Esophagus muscularis mucosa (tissue), 4 donors: ENCODE results near the gene CTRL. TPM values are rescaled to one million over a fixed set of nuclear protein-coding genes. Genes with fewer than 3 reads are reported as not detected.

Experiments
- DNase-seq: peaks from one replicate; pipeline ENCODE4 v3.0.0-alpha.2; 2017; ENCODE audit errors: extremely low spot score
- H3K27ac ChIP-seq, 4 donors: fragments of 200-600 bp; sonication (generic); replicated peaks in 1 of 4; 1 replicate in 3 of 4; 2 replicates in 1 of 4; pipeline ENCODE4 v1.5.1; 2016 to 2019; ENCODE audit warnings: mild to moderate bottlenecking in 1 of 4
- H3K27me3 ChIP-seq, 4 donors: fragments of 200-600 bp; sonication (generic); one replicate each; pipeline versions ENCODE4 v1.5.1 to v1.6.0; 2016 to 2019
- H3K36me3 ChIP-seq, 4 donors: fragments of 200-600 bp; sonication (generic); one replicate each; pipeline ENCODE4 v1.5.1; 2016 to 2019
- H3K4me1 ChIP-seq, 4 donors: fragments of 200-600 bp; sonication (generic); one replicate each; pipeline ENCODE4 v1.5.1; 2016 to 2019
- H3K4me3 ChIP-seq, 4 donors: fragments of 200-600 bp; sonication (generic); 1 replicate in 2 of 4; 2 replicates in 2 of 4; pipeline ENCODE4 v1.5.1; 2016 to 2019; ENCODE audit warnings: mild to moderate bottlenecking in 4 of 4, moderate library complexity in 1 of 4
- H3K9me3 ChIP-seq, 4 donors: fragments of 200-600 bp; sonication (generic); 1 replicate in 3 of 4; 2 replicates in 1 of 4; pipeline ENCODE4 v1.5.1; 2016 to 2019
- EP300 ChIP-seq: sonication (generic); formaldehyde crosslinking; IDR thresholded peaks from one replicate; pipeline ENCODE4 v1.6.1; 2017; ENCODE audit warnings: antibody characterized with exemption
- POLR2A ChIP-seq: fragments of 450-650 bp; IDR thresholded peaks from one replicate; pipeline ENCODE4 v1.6.1; 2017; ENCODE audit warnings: antibody characterized with exemption, moderate library complexity, mild to moderate bottlenecking, low read depth
- POLR2AphosphoS5 ChIP-seq, 2 donors: sonication (generic); formaldehyde crosslinking; IDR thresholded peaks; one replicate each; pipeline ENCODE4 v1.6.1; 2017; ENCODE audit warnings: antibody characterized with exemption in 2 of 2
- WGBS: methylation state at CpG from one replicate; pipeline ENCODE4 v1.1.5; 2018; 5-methylcytosine and 5-hydroxymethylcytosine counted together
- intact Hi-C: fragments of 100-400 bp; cut with DNase I; formaldehyde crosslinking; loops from one replicate; pipeline ENCODE4 v1.15.1; 2023
- total RNA-seq, 4 donors: library from RNA; depleted of rRNA; stranded (reverse); fragments of >200 nt; gene quantifications; one replicate each; pipeline versions ENCODE4 v1.1.0 to v1.2.1, GENCODE V29; 2016
- TF ChIP-seq, protein P1 (sequence below), 3 experiments: fragments of 200-600 bp in 2 of 3; fragments of 450-650 bp in 1 of 3; sonication (generic) in 2 of 3; IDR thresholded peaks; one replicate each; pipeline ENCODE4 v1.5.1; 2017 to 2019; ENCODE audit warnings: antibody characterized with exemption in 3 of 3, mild to moderate bottlenecking in 2 of 3, moderate library complexity in 1 of 3

The CTRL gene
- total RNA-seq, 4 donors from 2014 or later: 0.80 to 1.1 (median 0.99) TPM; not detected in 1

- H3K9me3 ChIP-seq: no peaks in the 10 kb centered on the region
- DNase-seq: no peak
- H3K4me3 ChIP-seq: peak overlapping the region; percentile 88 to 95 (median 92)
- peaks cover 19 to 26% (median 24%) of the 10 kb centered on the region in 4 donors for H3K36me3 ChIP-seq
- H3K27ac ChIP-seq: peak overlapping the region; percentile 96 to 100 (median 98)
- 46% methylated on average over 9 of the region's 11 CpGs for WGBS
- peaks cover 62 to 81% (median 76%) of the 10 kb centered on the region in 4 donors for H3K4me1 ChIP-seq
- TF ChIP-seq, protein P1, sequence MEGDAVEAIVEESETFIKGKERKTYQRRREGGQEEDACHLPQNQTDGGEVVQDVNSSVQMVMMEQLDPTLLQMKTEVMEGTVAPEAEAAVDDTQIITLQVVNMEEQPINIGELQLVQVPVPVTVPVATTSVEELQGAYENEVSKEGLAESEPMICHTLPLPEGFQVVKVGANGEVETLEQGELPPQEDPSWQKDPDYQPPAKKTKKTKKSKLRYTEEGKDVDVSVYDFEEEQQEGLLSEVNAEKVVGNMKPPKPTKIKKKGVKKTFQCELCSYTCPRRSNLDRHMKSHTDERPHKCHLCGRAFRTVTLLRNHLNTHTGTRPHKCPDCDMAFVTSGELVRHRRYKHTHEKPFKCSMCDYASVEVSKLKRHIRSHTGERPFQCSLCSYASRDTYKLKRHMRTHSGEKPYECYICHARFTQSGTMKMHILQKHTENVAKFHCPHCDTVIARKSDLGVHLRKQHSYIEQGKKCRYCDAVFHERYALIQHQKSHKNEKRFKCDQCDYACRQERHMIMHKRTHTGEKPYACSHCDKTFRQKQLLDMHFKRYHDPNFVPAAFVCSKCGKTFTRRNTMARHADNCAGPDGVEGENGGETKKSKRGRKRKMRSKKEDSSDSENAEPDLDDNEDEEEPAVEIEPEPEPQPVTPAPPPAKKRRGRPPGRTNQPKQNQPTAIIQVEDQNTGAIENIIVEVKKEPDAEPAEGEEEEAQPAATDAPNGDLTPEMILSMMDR (IDR thresholded peaks at IDR 0.05): no peak
- no peak for TF ChIP-seq POLR2A
- no peak for TF ChIP-seq POLR2AphosphoS5 (IDR thresholded peaks at IDR 0.05)
- no peak for TF ChIP-seq EP300
- intact Hi-C loops: no loop called here
- H3K27me3 ChIP-seq: no peaks in the 10 kb centered on the region
These were observed 34.2 kb upstream of the CTRL start for GRCh38 chr16:67965668-67966548.

GRCh38 chr16:67964477-67965131 lies 32.9 kb upstream of the CTRL start:
- Histone ChIP-seq H3K9me3 (no peaks in the 10 kb centered on the region), H3K27me3 (no peaks in the 10 kb centered on the region), H3K27ac (peak overlapping the region; percentile 96 to 100 (median 98)), H3K4me1 (peaks cover 75 to 91% (median 88%) of the 10 kb centered on the region in 4 donors), H3K4me3 (peak overlapping the region in 1 of 4 donors; percentile 4), H3K36me3 (peaks cover 28 to 39% (median 35%) of the 10 kb centered on the region in 4 donors)
- WGBS: 81% methylated on average over 6 of the region's 6 CpGs
- no peak for DNase-seq
- intact Hi-C loops: no loop called here
- no peak for TF ChIP-seq POLR2AphosphoS5 (IDR thresholded peaks at IDR 0.05)

GRCh38 chr16:67963662-67964321 lies 32.1 kb upstream of the CTRL start:
- H3K4me3 ChIP-seq: peak overlapping the region in 3 of 4 donors; percentile 4 to 27 (median 14)
- no peak for DNase-seq
- no peaks in the 10 kb centered on the region for H3K27me3 ChIP-seq
- peaks cover 81 to 91% (median 88%) of the 10 kb centered on the region in 4 donors for H3K4me1 ChIP-seq
- H3K9me3 ChIP-seq: no peaks in the 10 kb centered on the region
- peak overlapping the region; percentile 96 to 100 (median 98) for H3K27ac ChIP-seq
- peaks cover 28 to 47% (median 41%) of the 10 kb centered on the region in 4 donors for H3K36me3 ChIP-seq
- intact Hi-C loops: no loop called here
- 50% methylated on average over 26 of the region's 32 CpGs for WGBS
- no peak for TF ChIP-seq EP300
- TF ChIP-seq, protein P1 (IDR thresholded peaks at IDR 0.05): no peak
- TF ChIP-seq POLR2AphosphoS5 (IDR thresholded peaks at IDR 0.05): no peak
- peak; percentile 10 for TF ChIP-seq POLR2A

GRCh38 chr16:67963292-67963661 lies 31.6 kb upstream of the CTRL start:
- H3K4me3 ChIP-seq: peak overlapping the region in 1 of 4 donors; percentile 14
- H3K27ac ChIP-seq: peak overlapping the region; percentile 96 to 100 (median 98)
- DNase-seq: no peak
- TF ChIP-seq EP300 (no peak), POLR2AphosphoS5 (IDR thresholded peaks at IDR 0.05) (no peak), POLR2A (no peak)
- TF ChIP-seq, protein P1 (IDR thresholded peaks at IDR 0.05): no peak
- peaks cover 87 to 94% (median 92%) of the 10 kb centered on the region in 4 donors for H3K4me1 ChIP-seq
- H3K36me3 ChIP-seq: peaks cover 28 to 52% (median 46%) of the 10 kb centered on the region in 4 donors
- intact Hi-C loops: no loop called here
- no peaks in the 10 kb centered on the region for H3K27me3 ChIP-seq
- no peaks in the 10 kb centered on the region for H3K9me3 ChIP-seq
- 48% methylated on average over 2 of the region's 2 CpGs for WGBS
